NB4 (cell line): ENCODE data around the gene ADRB1.

Experiments used
- DNase-seq: peaks from one replicate; pipeline ENCODE4 v3.0.0; 2010; ENCODE audit warnings: low read depth
- H3K4me3 ChIP-seq: one replicate; pipeline ENCODE4 v1.5.1; 2011; ENCODE audit warnings: mild to moderate bottlenecking, low read depth, low read length, moderate library complexity
- MAX ChIP-seq: IDR thresholded peaks from 2 replicates; pipeline ENCODE4 v1.6.1; 2011; ENCODE audit warnings: low read depth, low read length
- MYC ChIP-seq: IDR thresholded peaks from 2 replicates; pipeline ENCODE4 v1.6.1; 2011; ENCODE audit warnings: low read depth, low read length
- POLR2A ChIP-seq: IDR thresholded peaks from 2 replicates; pipeline ENCODE4 v1.6.1; 2011; ENCODE audit warnings: mild to moderate bottlenecking; ENCODE audit not compliant: insufficient read length; ENCODE audit errors: extremely low read depth
- TF ChIP-seq, protein P1 (sequence below): IDR thresholded peaks from one replicate; pipeline ENCODE4 v1.5.1; 2012; ENCODE audit warnings: low read depth, low read length

ADRB1 gene

DNA sequence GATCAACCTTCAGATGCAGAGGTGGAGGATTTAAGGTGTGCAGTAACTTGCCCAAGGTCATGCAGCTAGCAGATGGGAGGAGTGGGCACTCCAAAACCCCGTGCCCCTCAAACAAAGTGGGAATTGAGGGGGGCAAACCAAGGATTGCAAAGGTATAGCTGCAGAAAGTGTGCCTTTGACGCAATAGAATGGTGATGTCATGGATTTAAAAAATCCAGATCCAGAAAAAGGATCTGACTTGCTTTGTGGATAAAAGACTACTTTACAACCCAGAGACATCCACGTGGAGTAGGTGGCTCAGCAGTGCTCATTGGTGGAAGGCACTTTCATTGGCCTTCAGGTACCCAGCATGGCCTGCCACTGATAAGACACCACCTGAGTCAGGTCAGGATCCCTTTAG is 15.7 kb upstream of the ADRB1 start:
- TF ChIP-seq MYC (no peak), MAX (no peak)
- DNase-seq: no peak
- H3K4me3 ChIP-seq: no peak overlapping the region

- no peak overlapping the region for H3K4me3 ChIP-seq
- no peak for TF ChIP-seq MYC
- no peak for TF ChIP-seq POLR2A
- TF ChIP-seq, protein P1, sequence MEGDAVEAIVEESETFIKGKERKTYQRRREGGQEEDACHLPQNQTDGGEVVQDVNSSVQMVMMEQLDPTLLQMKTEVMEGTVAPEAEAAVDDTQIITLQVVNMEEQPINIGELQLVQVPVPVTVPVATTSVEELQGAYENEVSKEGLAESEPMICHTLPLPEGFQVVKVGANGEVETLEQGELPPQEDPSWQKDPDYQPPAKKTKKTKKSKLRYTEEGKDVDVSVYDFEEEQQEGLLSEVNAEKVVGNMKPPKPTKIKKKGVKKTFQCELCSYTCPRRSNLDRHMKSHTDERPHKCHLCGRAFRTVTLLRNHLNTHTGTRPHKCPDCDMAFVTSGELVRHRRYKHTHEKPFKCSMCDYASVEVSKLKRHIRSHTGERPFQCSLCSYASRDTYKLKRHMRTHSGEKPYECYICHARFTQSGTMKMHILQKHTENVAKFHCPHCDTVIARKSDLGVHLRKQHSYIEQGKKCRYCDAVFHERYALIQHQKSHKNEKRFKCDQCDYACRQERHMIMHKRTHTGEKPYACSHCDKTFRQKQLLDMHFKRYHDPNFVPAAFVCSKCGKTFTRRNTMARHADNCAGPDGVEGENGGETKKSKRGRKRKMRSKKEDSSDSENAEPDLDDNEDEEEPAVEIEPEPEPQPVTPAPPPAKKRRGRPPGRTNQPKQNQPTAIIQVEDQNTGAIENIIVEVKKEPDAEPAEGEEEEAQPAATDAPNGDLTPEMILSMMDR: no peak
- no peak for TF ChIP-seq MAX
- DNase-seq: no peak
These were observed 15.2 kb upstream of the ADRB1 start for GRCh38 chr10:114028425-114028824.

GRCh38 chr10:114029655-114030054 is 14.0 kb upstream of the ADRB1 start:
- TF ChIP-seq MAX (no peak), MYC (no peak), POLR2A (no peak)
- TF ChIP-seq, protein P1: no peak
- no peak overlapping the region for H3K4me3 ChIP-seq
- DNase-seq: no peak

DNA sequence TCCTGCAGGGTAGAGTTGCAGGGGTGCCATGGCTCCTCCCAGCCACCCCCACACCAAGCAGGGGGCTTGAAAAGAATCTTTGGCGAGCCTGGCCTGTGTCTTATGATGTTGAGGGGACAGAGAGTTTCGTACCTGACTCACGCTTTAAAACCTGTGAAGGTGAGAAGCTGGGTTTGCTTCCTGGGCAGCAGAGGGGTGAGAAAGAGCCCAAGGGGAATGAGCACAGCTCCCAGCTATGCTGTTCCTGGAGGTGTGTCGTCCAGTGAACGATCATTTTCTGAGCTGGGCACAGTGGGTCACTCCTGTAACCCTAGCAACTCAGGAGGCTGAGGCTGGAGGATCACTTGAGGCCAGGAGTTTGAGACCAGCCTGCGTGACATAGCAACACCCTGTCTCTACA is 13.5 kb upstream of the ADRB1 start:
- H3K4me3 ChIP-seq: no peak overlapping the region
- TF ChIP-seq MAX: no peak
- TF ChIP-seq, protein P1: no peak
- TF ChIP-seq MYC: no peak
- no peak for TF ChIP-seq POLR2A
- no peak for DNase-seq

GRCh38 chr10:114031073-114031972 is 12.3 kb upstream of the ADRB1 start:
- no peak for DNase-seq
- TF ChIP-seq POLR2A: no peak
- TF ChIP-seq, protein P1: no peak
- TF ChIP-seq MAX: no peak
- no peak for TF ChIP-seq MYC
- no peak overlapping the region for H3K4me3 ChIP-seq

- TF ChIP-seq POLR2A (no peak), MAX (no peak)
- DNase-seq: no peak
- H3K4me3 ChIP-seq: no peak overlapping the region
These were observed 10.1 kb upstream of the ADRB1 start for GRCh38 chr10:114033566-114033965.
